ENCODE data around the gene RAB31.

DNA sequence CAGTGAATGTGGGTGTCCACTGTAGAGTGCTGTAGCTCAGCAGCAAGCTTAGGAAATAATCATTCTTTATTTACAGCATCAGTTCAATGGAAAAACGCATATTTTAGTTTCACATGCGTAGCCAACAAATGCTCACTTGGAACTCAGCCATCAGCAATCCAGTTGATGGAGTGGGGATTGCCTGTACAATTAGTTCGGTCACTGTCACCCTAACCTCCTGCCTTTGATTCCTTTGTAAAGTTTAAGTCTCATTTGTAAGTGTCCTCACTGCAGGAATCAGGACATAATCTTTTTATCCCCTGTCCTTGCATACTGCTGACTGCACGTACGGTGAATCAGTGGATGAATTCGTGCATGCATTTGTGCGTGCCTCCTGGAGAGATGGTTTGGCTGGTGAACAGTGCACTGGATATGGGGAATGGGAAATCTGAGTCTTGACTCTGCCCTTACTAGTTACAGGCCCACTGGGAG is 55.9 kb downstream of the RAB31 start:
- TF ChIP-seq POLR2A (IDR thresholded peaks at IDR 0.05) (no peak), POLR2AphosphoS5 (IDR thresholded peaks at IDR 0.05) (no peak)
- TF ChIP-seq, protein P1, sequence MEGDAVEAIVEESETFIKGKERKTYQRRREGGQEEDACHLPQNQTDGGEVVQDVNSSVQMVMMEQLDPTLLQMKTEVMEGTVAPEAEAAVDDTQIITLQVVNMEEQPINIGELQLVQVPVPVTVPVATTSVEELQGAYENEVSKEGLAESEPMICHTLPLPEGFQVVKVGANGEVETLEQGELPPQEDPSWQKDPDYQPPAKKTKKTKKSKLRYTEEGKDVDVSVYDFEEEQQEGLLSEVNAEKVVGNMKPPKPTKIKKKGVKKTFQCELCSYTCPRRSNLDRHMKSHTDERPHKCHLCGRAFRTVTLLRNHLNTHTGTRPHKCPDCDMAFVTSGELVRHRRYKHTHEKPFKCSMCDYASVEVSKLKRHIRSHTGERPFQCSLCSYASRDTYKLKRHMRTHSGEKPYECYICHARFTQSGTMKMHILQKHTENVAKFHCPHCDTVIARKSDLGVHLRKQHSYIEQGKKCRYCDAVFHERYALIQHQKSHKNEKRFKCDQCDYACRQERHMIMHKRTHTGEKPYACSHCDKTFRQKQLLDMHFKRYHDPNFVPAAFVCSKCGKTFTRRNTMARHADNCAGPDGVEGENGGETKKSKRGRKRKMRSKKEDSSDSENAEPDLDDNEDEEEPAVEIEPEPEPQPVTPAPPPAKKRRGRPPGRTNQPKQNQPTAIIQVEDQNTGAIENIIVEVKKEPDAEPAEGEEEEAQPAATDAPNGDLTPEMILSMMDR (IDR thresholded peaks at IDR 0.05) = no peak

Measured in upper lobe of left lung (tissue), 4 donors.